Right hindlimb (tissue), 1 donor: ENCODE data around the gene IGFL3.
"Not testable (repeated sequence)": the region's sequence is repeated elsewhere in the genome, so short reads cannot be mapped to it uniquely, and the experiment has no call there.

Experiments used
- DNase-seq: peaks from one replicate; pipeline ENCODE4 v3.0.0-alpha.2; 2018

Gene IGFL3

DNA sequence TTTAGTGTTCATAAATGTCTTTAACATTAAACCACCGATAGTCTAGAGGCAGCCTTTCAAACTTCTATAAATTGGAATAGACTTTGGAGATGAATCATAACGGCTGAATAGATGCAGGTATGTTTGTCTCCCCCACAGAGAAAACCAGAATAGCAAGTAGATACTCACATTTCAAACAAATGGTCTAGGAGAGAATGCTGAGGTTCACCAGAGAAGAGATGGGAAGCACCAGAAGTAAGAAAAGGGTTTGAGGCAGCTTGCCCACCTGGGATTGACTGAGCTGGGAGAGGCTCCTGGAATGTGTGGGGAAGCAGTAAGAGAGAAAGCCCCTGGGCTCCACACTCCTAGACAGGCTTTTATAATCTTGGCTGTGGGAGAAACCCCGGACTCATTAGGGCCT, 6.4 kb downstream of the IGFL3 start:
- DNase-seq, result no peak

DNA sequence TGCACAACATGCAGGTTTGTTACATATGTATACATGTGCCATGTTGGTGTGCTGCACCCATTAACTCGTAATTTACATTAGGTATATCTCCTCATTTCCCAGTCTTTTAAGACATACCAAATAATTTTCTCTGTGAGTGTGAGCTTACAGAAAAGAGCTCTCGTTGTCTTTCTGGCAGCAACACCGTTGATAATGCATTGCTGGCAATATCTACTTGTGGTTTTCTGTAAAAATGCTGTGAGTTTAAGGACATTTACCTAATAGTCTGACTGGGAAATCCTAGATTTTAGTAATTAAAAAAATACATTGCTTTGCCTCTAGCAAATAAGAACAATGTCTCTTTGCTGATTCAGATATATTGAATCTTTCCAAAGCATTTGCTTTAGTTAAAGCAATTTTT, 8.4 kb downstream of the IGFL3 start:
- DNase-seq, result no peak

DNA sequence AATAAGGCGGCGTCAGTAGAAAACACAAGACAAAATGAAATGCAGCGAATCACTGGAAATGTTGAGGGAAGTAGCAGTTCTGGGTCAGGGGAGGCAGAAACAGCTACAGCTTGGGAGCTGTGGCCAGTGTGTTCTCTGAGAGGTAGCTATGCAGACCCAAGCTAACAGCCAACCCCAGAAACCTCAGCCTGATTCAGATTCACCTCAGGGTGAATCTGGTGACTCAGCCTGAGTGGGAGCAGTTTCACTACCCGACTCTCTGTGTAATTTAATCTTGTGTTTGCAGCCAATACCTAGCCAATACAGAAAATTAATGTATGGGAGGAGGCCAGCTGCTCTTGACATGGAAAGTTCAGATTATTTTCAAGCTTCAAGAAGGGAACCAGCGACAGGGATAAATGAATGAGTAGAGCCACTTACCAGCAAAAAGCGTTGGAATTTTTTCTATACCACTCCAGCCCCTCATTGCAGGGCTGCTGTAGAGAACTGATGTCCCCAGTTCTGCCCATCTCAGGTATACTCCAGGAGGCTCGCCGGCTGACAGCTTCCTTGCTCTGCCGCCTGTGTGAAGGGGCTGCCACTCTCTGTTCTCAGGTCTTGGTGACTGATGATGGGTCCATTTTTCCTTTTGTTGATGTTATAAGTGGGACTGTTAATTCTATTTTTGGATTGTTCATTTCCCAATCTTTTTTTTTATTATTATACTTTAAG, 8.9 kb downstream of the IGFL3 start:
- DNase-seq, result no peak

DNA sequence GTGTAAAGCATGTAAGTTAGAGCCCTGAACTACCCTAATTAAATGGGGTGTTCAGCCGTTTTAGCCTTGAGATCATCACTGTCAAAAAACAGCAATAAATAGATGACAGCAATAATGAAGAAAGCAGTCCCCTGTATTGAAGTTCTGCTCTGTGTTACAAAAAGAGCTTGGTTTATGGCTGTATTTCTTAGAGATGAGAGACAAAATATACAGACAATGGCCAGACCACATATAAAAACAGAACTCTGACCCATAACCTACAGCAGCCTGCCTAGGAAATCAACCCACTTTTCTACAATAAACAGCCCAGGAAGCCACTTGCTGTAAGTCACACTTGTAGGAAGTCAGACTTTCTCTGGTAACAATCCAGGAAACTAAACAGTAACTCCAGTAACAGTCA, 10.8 kb downstream of the IGFL3 start:
- DNase-seq, result no peak

DNA sequence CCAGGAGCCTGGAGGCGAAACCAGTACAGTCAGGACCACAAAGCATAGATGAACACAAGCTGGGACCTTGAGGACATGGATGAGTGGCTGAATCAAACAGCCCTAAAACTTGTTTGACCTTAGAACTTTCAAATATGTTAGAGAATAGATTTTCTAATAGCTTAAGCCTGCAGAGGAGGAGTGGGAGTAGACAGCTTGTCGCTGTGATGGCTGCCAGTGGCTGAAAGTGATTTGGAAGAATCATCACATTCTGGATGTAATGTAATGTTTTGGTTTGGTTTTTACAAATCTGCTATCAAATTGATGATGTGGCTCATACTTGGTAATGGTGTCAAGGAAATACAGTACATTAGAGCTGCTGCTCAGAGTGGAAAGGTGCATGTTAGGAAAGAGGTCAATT, 12.0 kb downstream of the IGFL3 start:
- DNase-seq, result no peak

DNA sequence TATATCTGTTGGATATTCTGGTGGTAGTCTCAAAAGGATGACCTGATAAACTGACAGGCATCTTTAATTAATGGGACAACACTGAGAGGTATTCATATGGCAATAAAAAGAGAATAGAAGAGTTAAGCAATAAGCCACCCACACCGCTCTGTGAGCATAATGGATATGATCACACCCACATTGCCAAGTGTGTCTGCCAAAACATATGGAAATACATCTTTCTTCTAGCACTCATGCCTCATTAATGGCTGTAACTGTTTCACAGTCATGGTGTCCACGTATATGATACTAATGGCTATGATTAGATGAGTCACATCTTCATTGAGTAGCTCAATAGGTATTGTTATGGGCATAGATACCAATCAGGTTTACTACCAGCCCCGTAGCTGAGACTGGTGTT, 13.1 kb downstream of the IGFL3 start:
- DNase-seq, result no peak

DNA sequence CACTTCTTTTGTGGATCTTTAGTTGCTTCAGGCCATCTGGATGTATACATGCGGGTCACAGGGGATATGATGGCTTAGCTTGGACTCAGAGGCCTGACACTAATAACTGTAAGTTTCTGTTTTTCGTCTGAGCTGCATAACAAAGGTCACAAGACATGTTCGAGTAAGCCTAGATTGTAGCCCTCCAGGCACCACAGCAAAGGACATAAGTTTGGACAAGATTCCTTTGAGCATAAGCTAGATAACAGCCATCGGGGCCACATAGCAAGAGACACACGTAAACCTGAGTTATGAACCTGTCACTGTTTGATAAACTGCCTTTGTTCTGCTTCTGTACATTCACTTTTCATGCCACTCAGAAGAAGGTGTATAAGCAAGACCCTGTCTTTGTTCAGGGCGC, 14.6 kb downstream of the IGFL3 start:
- DNase-seq, result no peak

DNA sequence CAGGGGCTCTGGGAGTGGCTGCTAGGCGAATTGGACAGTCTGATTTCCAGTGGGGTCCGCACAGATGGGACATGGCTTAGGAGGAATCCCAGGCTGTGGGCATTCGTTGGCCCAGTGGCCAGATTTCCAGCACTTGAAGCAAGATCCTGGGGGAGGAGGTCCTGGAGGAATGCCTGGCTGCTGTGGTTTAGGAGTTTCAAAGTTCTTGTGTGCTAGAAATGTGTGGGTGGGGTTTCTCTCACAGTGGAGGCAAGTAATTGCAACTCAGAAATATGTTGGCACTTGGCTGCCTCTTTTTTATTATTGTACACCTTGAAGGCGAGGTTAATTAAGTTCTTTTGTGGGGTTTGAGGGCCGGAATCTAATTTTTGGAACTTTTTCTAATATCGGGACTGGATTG, 17.1 kb downstream of the IGFL3 start:
- DNase-seq, result no peak

DNA sequence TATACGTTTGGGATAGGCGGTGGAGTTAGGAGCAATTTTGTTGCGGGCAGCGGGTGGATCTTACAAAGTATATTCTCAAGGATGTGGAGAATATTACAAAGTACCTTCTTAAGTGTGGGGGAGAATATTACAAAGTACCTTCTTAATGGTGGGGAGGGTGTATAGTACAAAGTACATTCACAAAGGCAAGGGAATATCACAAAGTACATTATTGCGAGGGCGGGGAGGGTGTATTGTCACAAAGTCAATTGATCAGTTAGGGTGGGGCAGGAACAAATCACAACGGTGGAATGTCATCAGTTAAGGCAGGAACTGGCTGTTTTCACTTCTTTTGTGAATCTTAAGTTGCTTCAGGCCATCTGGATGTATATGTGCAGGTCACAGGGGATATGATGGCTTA, 22.2 kb downstream of the IGFL3 start:
- not testable (repeated sequence) for DNase-seq

DNA sequence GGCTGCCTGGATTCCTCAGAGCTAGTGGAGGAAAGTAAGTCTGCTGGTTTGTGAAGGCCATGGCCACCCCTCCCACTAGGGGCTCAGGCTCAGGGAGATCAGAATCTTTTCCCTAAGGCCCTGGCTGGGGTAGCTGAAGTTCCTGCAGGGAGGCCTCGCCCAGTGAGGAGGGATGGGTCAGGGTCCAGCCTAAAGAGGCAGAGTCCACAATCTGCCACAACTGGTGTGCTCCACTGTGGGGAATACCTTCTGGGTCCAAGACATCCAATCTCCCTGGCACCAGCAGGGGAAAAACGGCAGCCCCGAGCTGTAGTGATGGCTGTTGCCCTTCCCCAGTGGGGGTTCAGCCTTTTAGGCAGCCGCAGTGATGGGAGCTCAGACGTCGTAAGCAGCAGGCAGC, 23.2 kb downstream of the IGFL3 start:
- DNase-seq, result no peak

DNA sequence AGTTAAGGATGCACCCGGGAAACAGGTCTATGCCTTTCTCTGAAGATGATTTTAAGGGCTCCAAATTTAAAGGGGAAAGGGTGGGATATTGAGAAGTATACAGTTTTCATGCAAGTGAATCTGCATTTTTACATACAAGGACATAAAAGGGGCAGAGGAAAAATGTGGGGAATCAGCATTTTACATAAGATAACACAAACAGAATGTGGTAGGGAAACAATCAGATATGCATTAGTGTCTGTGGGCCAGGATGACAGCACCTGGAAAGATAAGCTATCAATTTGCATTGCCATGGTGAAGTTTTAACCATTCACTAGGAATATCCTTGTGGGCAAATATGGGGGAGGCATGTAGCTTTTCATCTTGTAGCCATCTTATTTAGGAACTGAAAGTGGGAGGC, 24.1 kb downstream of the IGFL3 start:
- DNase-seq, result no peak

DNA sequence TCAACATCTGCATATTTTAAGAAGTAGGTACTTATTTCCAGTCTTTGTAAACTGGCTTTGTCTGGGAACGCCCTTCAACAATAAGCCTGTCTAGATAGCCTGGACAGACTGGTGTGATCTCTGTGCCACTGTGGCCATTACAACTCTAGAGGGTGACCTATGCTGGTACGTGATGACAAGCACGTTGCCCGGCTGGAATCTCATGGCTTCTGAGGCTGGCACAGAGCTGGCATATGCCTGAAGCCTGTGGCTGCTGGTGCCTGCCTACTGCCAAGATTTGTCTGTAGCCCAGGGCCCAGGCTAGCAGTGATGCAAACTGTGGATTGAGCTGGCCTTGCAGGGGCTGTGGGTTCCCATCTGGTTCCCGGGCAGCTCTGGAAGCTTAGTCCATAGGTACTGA, 34.0 kb downstream of the IGFL3 start:
- DNase-seq, result no peak

DNA sequence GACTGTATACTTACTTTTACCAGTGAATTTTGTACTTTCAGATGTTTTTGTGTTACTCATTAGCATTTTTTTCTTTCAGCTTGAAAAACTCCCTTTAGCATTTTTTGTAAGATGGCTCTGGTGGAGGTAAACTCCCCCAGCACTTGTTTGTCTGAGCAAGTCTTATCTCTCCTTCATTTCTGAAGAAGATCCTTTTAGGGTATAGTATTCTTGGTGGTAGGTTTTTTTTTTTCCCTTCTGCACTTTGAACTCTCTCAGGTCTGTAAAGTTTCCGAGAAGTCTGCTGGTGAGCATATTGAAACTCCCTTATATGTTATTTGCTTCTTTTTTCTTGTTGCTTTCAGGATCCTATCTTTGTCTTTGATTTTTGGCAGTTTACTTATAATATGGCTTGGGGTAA, 35.1 kb downstream of the IGFL3 start:
- no peak for DNase-seq

DNA sequence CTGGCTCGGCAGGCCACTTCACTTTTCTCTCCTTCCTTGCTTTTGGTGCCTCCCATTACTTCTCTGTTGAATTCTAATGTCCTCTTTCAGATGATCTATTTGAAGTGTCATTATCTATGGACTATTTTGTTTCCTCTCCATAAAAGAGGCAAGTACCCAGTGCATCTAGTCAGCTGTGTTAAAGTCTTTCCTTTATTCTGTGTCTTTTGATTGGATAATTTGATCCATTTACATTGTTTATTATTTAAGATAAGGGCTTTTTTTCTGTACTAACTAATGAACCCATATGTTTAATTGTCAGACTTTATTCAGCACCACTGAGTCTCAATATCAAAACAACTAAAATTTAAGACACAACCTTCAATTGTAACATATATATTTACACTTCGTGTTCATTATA, 36.4 kb downstream of the IGFL3 start:
- no peak for DNase-seq

DNA sequence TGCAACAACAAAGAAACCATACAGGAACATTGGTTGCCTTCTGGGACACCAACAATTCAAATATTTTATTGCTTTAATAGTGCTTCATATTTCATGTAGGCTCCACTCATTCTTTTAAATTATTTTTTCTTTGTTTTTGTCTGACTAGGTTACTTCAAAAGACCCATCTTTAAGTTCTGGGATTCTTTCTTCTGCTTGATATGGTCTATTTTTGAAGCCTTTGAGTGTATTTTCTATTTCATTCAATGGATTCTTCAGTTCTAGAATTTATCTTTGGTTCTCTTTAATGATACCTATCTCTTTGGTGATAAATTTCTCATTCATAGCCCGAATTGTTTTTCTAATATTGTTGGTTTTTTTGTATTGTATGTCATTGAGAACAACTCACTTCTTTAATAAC, 38.6 kb downstream of the IGFL3 start:
- no peak for DNase-seq

DNA sequence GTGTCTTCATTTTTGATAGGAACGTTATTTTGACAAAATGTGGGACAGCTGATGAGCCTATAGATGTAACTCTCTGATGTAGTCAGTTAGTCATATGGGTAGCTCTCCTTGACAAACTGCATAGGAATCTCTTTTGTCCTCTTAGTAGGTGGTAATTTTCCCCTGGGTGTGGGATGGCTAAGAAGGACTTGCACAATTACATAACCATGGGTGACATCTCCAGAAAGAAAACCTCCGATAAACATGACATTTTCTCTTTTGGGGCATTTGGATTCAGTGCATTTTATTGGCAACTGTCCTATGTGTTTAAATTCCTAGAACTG, 41.8 kb downstream of the IGFL3 start:
- no peak for DNase-seq

DNA sequence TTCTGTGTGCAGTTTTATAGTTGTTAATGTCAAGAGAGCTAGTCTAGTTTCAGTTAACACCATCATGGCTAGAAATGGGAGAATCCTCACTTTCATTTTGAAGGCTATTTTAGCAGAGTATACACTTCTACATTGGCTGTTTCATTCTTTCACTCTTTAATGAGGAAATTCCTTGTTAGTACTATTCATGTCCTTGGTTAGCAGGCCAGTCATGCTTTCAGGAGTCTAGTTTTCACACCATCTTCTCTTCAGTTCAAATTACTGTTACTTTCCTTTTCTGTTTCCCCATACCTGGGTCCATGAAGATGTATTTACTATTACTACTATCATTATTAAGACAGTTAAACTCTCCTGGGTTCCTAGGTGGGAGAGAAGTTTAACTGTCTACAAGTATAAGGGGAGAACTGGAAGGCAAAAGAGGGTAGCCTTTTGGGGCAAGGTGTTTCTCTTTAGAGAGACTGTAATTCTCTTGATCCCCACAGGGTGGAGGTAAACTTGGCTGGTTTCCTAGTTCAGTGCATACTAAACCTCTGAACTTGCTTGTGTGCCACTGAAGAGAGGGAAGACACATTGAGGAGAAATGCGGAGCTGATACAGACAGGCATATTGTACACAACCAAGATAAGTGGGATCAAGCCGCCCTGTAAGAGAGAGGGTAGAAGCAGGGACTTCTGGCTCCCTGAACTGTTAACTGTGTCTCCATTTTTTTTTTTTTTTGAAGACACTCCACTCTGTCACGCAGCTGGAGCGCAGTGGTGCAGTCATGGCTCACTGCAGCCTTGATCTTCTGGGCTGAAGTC, 42.4 kb downstream of the IGFL3 start:
- peak; percentile 19 for DNase-seq

DNA sequence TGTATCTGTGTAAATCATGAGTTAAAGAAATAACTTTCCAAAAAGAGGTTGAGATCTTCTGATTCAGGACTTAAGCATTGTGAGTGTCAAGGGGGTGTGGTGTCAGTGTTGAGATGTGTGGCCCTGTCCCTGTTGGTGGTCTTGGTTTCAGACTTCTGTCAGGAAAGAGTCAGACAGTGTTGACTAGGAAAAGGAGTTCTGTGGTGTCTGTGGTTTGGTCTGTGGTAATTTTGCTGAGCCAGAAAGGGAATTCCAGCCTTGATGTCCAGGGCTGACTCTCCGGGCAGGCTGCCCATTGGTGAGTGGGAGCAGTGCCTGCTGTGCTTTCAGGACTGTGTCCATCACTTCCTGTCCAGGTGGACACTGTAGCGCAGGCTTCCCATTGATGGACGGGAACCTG, 43.9 kb downstream of the IGFL3 start:
- DNase-seq, result peak; percentile 29

DNA sequence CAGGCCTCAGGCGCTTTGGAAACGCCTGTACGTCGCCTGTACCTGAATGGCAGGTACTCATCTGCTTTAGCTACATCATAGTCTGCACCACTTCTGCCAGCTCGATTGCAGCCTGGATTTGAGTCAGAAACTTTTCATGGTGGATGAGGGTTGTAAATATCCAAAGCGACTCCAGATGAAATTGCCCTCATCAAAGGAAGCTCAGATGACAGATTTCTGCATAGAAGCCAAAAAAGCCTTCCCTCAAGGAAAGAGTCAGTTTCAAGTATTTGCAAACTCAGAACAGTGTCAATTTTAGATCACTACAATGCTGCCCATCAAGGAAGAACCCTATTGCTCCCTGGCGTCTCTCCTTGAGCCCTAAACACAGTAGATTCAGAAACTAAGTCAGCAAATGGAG, 44.9 kb downstream of the IGFL3 start:
- DNase-seq, result no peak

DNA sequence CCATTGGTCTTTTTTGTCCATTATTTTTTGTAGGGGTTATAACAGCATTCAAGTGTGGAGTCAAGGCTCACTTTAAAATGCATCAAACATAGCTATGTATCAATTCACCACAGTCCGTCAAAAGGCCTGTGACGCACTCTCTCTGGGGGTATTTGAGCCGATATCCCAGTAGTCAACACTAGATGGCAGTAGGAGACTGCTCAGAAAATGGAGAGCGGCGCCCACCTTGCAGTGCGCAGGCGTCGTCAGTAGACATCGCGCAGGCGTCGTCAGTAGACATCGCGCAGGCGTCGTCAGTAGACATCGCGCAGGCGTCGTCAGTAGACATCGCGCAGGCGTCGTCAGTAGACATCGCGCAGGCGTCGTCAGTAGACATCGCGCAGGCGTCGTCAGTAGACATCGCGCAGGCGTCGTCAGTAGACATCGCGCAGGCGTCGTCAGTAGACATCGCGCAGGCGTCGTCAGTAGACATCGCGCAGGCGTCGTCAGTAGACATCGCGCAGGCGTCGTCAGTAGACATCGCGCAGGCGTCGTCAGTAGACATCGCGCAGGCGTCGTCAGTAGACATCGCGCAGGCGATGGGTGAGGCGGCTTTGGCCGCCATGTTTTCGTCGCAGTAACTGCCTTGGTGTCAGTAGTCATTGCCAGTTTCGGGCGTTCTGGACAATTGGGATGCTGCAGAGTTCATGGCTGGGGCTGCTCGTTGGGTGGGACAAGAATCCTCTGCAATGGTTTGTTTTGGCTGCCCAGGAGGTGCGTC, 45.7 kb downstream of the IGFL3 start:
- not testable (repeated sequence) for DNase-seq

DNA sequence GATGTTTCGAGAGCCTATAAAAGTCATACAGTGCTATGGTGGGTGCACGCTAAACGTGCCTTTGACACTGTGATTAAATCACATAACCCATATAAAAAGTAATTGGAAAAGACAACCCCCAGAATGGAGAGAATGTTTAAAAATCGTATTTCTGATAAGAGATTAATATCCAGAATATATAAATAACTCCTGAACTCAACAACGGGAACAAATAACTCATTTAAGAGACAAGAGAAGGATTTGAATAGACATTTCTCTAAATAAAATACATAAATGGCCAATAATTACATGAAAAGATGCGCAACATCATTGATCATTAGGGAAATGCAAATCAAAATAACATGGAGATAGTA, 46.7 kb downstream of the IGFL3 start:
- no peak for DNase-seq

DNA sequence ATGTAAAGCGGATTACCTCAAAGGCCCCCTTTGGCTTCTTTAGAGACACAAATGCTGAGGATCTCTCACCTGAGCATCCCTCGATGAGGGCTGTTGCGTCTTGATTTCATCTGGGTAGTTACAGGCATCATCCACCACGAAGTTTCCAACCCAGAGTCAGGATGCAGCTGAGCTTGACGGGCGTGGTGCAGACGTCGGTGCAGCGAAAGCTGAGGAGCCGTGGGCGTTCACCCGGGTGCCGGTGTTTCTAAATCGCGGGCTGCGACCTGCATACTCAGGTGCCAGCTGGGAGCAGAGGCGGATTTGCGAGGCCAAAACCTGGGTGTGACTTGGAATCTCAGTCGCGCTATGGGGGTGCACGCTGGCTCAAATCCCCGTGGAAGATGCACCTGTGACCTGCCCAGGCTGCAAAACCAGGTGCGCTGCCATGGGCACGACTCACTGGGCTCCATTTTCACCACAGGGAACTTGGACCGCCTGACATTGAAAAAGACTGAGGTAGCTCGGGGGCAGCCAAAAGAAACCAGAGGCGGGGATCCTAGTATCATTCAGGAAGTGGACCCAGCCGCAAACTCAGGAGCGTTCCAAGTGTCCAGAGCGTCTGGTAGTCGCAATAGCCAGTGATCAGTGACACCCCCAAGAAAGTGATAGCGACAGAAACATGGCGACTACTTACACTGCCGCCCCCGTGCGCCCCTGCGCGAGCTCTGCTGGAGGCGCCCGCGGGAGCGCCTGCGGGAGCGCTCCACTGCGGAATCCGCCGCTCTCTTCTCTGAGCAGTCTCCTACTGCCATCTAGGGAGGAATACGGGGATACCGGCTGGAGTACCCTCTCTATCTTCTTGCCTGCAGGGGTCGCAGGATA, 47.3 kb downstream of the IGFL3 start:
- DNase-seq, result peak; percentile 66
